GM19438 (cell line): Measurements from ENCODE around the gene GRM4.

Experiments
- ATAC-seq: cut with Tn5 transposase; IDR thresholded peaks from one replicate; pipeline ENCODE4 v1.9.1; 2021; ENCODE audit warnings: low read depth; ENCODE audit not compliant: unreplicated experiment

Gene GRM4

DNA sequence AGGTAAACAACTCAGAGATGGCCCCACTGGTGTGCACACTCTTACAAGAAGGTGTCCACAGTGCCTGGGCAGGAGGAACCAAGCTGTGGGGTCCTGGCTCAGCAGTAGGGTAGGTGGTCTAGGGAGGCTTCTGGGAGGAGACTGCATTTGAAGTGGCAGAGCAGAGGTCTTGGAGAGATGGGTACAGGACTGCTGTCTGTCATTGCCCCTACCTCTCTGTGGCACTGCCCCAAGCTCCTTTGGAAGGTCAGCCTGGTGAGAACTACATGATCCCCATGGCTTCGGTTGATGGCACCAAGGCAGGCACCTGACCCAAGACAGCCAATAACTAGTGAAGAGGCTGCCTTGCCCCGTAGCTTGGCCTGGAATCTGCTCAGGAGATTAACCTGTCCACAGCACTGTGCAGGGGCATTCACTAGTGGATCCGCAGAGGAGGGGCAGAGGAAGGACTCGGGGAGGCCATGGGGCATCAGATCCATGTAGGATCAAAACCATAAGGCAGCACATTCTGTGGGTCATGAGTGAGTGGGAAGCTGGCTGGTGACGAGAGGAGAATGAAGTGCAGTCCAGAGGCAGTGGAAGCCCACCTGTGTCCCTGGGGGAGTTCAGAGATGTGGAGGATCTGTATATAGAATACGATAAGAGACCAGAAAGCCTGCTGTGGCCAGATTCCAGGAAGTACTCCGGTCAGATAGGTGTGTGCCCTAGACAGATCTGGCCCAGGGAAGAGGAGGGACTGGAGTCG, 162.0 kb downstream of the GRM4 start:
- ATAC-seq: no peak

GRCh38 chr6:33983109-33983716, 162.7 kb downstream of the GRM4 start:
- no peak for ATAC-seq

DNA sequence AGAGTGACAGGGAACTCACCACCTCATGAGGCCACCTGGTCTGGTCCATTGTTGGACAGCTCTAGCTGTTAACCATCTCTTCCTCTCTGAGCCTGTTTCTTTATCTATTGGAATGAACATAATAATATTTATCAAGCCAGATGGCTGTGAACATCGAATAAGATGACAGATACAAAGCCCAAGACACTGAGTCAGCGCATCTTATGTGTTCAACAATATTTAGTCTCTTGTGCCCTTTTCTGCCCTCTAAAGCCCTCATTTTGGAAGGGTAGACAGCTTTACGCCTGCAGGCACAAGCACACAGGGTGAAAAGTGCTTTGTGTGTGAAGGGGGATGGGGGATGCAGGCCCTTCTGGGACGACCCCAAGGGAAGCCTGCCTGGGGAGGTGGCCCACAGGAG, 164.0 kb downstream of the GRM4 start:
- ATAC-seq: no peak

GRCh38 chr6:33981421-33981820, 164.5 kb downstream of the GRM4 start:
- no peak for ATAC-seq

GRCh38 chr6:33980176-33981175, 165.4 kb downstream of the GRM4 start:
- ATAC-seq: no peak

GRCh38 chr6:33979750-33980149, 166.1 kb downstream of the GRM4 start:
- no peak for ATAC-seq

DNA sequence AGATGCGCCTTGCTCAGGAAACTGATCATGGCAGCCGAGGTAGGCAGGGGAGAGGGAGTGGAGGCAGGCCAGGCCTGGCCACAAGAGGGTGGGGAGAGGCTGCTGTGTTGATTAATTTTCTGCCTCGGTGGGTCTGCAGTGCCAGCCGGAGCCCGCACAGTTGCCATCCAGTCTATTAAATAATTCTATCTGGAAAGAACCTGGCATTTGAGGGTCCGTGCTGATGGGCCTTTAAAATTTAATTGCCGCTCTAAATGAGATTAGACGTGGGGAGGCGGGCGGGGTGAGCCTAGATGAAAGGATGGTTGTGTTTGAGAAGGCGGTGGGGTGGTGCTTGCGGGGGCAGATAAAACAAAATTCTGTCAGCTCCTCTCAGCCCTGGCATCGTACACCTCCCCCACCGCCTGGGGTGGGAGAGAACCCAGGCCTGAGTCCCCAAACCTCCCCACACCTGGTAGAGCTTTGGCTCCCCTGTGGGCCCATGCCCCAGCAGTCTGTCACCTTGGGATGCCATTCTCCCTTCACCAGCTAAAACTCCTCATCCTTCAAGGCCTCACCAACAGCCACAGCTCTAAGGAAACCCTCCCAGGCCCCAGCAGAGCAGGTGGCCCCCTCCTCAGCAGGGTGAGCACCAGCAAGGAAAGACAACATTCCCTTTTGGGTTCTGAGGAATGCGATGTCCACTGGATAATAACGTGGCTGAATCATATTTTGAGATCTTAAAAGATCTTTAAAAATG, 167.3 kb downstream of the GRM4 start:
- ATAC-seq: no peak

DNA sequence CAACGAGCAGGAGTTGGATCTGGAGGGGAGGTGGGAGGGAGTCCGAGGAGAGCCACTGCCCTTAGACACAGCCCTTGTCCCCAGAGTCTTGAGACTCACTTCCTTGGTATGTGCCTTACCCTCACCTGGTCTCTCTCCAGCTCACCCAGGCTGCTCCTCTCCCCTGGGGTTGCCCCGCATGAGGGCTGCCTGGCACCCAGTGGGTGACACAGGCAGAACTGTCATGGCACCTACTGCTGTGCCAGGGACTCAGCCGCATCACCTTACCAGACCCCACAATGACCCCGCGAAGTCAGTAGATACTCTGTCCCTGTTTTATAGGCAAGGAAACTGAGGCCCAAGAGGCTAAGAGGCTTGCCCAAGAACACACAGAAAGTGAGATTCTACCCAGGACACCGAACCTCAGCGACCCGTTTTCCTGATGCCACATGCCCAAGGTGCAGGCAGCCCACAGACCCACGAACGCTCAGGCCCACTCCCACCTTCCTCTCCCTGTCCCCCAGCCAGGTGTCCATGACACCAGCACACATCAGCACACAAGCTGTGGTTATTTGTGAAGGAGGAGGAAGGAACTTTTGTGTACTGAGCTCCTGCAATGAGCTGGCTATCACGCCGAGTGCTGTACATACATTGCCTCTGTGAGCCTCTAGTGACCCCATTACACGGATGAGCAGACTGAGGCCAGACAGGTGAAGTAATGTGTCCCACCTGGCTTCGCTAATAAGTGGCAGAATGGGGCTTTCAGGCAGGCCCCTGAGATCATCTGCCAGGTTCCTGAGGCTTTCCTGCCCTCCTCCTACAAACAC, 168.1 kb downstream of the GRM4 start:
- ATAC-seq: no peak

DNA sequence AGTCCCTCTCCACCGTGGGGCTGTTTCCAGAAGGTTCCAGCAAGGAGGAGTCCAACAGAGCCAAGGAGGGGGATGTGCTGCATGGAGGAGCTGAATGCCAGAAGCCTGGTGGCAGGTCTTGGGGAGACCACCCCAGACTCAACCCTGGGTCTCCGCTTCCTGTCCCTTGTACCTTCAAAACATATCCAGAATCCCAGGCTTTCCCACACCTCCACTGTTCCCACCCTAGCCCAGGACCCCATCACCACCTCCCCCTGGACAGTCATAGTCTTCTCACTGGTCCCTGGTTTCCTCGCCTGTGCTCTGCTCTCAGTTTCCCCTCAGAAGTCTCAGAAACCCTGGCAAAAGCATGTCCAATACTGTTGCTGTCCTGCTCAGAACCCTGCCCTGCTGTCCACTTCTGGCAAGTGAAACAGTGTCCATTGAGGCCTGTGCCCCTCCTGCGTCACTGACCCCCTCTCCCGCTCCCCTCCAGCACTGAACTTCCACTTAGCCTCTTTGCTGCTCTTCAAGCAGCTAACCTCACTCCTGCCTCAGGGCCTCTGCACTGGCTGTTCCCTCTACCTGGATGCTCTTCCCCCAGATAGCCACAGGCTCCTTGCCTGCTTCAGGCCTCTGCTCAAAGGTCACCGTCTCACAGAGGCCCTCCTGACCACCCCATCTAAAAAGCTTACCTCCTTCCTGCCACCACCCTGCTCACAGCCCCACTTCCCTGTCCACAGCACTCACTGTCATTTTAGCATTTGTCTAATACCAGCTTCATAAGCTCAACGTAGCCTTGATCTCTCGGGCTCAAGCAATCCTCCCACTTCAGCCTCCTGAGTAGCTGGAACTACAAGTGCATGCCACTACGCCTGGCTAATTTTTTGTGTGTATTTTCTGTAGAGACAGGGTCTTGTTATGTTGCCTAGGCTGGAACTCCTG, 169.2 kb downstream of the GRM4 start:
- no peak for ATAC-seq

DNA sequence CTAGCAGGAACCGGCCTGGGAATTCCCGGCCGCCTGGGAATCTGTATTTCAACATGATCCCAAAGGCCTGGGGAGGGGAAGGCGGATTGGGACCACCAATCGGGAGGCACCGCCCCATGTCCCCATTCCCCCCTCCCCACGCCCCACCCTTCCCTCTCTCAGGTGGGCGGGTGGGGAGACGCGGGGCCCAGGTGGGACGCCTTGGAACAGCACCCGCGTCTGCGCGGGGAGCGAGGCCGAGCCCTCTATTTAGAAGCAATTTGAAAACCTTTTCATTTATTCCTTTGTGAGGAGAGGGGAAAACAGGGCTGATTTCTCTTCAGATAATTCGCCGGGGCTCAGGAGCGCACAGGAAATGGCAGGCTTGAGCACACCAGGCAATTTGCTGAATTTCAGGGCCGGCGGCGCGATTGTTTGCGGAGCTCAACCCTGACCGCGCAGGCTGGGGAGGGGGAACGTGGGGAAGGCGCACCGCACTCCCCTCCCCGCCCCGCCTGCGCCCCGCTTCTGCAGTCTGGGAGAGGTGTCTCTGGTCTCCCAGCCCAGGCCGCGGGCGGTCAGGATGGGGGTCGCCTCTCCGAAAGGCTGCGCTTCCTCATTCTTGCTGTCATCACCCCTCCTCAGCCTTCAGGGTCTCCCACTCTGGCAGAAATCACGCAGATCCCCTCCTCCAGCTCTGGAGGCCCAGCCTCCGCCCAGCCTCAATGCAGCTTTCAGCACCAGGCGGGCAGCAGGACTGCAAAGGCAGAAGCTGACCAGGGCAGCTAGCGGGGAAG, 170.0 kb downstream of the GRM4 start:
- ATAC-seq: no peak

DNA sequence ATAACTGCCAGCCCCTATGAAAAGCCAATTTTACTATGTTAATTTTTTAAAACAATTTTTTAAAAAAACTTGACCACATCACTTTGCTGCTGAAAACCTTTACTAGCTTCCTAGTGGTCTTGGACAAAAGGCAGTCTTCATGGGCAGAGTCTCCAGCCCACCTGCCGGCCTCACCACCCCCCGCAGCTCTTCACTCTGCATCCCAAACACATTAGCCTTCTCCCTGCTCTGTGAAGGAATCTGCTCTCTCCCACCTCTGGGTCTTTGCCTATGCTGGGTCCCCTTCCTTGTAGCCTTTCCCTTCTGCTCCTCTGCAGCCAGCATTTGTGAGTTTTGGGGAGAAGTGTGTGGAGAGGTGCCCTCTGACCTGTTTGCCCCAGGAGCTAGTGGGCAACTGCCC, 171.4 kb downstream of the GRM4 start:
- no peak for ATAC-seq

DNA sequence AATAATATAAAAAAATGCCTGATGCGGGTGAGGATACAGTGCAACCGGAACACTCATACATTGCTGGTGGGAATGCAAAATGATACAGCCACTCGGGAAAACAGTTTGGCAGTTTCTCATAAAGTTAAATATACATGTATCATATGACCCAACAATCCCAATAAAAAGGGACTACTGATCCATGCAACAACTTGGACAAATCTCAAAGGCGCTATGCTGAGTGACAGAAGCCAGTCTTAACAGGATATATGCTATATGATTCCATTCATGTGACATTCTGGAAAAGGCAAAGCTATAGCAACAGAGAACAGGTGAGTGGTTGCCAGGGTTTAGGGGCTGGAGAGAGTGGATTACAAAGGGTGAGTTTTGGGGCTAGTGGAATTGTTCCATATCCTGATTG, 171.9 kb downstream of the GRM4 start:
- ATAC-seq: no peak

GRCh38 chr6:33971580-33971979, 174.3 kb downstream of the GRM4 start:
- ATAC-seq: no peak
